GM19455 (cell line): Measurements from ENCODE around the gene SLC25A53.
A peak's percentile ranks its signal among the peaks of the same experiment; 100 is the strongest.

Source experiments
- ATAC-seq: cut with Tn5 transposase; IDR thresholded peaks from one replicate; pipeline ENCODE4 v1.9.1; 2021; ENCODE audit not compliant: unreplicated experiment

SLC25A53 gene, protein sequence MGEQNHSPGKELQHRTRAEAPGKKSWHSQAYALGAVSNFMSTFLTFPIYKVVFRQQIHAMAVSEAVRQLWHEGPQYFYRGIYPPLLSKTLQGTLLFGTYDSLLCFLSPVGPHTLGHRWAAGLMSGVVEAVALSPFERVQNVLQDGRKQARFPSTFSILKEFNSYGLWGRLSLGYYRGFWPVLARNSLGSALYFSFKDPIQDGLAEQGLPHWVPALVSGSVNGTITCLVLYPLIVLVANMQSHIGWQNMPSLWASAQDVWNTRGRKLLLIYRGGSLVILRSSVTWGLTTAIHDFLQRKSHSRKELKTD

DNA sequence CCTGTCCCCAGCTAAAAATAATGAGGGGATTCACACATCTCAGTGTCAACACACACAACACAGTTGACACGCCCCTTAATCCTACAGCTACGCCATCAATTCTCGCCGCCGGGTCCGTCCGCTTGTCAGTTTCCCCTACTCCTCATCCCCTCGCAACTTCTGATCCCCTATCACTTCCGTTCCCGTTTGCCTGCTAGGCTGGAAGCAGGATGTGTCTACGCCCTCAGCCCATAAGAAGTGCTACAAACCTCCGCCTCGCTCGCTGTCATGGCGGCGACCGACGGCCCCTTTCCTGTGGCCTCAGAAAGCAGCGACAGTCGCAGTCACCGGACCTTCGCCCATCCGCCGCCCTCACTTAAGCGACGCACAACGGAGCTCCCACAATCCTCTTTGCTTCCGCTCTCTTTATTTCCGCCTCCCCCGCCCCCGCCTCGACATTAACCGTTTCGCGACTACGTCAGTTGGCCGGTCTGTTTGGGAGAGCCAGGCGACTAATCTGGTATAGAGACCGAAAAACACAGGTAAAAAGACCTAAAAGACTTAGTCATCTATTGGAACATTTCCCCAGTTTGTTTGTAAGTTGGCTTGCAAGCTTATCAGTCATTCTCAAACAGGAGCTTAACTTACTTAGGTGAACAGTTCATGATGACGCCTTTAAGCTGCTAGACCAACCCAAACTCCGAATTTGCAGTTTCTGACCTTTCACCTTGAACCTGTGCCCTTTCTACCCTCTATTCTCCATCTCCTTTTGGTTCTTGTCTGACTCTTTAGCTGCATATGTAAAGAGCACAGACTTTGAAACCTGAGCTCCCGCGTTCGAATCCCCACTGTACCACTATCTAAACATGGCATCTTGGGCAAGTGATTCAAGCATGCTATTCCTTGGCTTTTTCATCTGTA, at the start of gene SLC25A53:
Gene SLC25A53, minus strand, starts transcription at position 380 of the 900 bp plus-strand sequence. CDS start 51,752 bp downstream, outside the sequence.
- peak; percentile 95 for ATAC-seq

DNA sequence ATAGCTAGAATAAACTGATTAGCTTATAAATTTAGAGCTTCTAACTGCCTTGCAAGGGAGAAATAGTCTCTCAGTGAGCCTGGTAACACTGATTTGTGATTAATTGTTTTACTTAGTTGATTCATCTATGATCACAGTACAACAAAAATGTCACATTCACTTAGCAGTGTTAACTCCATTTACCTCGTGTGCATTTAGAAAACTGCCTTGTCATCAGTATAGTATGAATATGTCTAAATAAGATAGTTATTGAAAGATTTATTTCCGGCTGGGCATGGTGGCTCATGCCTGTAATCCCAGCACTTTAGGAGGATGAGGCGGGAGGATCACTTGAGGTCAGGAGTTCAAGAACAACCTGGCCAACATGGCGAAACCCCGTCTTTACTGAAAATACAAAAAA, 48.7 kb upstream of the SLC25A53 start:
- no peak for ATAC-seq

DNA sequence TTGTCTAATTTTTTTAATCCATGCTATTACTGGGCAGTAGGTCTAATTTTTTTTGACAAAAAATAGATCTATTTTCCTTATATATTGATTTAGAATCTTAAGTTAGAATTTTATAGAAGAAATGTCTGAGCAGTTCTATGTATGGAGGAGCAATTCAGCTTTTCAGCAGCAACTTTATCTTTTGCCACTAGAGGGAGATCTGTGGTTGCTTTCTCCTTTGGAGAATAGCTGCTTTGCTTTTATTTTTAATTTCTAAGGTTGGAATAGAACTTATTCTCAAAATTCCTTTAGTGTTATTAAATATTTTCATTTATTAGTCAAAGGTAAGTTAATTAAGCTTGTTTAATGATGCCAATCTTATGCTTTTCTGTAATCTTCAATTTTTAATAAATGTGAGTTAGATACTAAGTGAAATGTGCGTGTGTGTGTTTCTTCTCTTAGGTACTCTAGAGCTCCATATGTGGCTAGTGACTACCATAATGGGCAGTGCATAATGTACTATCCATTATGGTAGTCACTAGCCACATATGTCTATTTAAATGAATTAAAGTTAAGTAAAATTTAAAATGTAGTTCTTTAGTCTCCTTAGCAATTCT, 38.8 kb upstream of the SLC25A53 start:
- ATAC-seq: peak; percentile 63

DNA sequence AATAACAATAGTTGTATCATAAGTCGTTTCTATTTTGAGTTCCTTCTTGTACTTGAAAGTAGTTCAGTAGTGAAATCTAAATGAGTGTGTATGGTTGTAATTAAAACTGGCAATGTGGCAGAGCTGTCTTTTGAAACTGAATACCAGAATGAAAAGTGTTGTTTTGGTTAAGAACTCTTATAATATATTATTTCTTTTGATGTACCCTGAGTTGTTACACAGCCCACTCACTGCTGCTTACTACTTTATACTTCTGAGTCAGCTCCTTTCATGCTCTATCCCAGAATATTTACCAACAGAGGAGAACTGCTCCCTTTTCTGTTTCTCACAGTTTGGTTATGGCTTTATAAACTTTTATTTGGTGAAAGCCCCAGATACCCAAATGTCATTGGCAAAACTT, 38.2 kb upstream of the SLC25A53 start:
- no peak for ATAC-seq

DNA sequence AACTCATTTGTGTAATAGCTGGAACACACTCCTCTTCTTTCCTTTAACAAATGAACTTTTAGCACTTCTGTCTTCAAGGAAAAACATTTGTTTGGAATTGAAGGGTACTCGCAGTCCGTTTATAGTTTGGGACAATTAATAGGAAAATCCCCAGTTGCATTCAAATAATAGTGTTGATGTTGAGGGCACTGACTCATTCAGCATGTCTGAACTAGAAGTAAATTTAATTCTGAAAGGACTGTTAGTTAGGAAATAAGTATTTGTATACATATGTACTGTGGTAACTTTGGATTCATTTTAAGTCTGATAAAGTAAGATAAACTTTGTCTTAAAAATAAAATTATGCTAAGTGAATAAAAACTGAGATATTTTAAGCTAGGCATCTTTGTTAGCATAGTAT, 36.7 kb upstream of the SLC25A53 start:
- no peak for ATAC-seq

DNA sequence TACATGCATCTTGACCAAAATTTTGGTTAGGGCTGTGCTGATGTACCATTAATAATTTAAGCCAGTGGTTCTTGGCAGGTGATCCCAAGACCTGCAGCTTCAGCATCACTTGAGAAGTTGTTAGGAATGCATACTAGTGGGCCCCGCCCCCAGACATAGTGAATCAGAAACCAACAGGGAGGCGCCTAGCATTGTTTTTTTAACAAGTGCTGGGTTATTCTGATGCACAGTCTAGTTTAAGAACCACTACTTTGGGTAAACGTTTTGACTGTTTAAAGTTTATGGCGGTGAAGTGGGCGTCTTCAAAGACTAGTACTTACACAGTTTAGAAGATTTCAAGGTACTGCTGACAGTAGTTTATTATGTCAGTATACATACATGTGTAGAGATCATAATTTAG, 33.0 kb upstream of the SLC25A53 start:
- no peak for ATAC-seq

DNA sequence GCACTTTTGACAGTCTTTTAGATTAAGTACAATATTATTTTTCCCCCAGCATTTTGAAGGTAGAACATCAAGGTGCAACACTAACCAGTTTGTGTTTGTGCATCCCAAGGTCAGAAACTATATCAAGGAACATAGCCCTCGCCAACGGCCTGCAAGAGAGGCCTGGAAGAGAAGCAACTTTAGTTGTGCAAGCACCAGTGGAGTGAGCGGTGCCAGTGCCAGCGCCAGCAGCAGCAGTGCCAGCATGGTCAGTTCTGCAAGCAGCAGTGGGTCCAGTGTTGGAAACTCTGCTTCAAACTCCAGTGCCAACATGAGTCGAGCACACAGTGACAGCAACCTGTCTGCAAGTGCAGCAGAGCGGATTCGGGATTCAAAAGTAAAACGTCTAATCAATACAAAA, 31.1 kb upstream of the SLC25A53 start:
- ATAC-seq: no peak

DNA sequence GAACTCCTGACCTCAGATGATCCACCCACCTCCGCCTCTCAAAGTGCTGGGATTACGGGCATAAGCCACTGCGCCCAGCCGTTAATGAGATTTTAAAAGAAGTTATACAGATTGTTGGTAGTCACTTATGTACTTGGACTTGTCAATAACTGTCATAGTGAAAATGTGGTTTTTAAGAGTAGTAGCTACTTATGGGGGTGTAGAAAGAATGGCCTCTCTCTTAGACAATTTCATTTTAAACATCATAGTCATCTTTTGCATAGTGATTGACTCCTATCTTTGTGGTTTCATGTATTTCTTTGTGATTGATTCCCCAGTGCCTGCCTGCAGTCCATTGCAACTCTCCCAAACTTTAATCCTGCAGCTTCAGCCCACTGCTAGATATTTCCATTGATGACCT, 26.9 kb upstream of the SLC25A53 start:
- no peak for ATAC-seq

DNA sequence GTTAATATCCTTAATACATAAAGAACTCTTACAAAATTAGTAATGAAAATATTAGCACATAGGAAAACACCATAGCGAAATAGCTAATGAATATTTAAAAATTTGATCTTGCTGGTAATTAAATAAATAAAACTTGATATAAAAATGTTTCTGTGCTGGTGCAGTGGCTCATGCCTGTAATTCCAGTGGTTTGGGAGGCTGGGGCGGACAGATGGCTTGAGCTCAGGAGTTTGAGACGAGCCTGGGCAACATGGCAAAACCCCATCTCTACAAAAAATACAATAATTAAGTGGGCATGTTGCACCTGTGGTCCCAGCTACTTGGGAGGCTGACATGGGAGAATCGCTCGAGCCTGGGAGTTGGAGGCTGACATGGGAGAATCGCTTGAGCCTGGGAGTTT, 17.0 kb upstream of the SLC25A53 start:
- no peak for ATAC-seq

DNA sequence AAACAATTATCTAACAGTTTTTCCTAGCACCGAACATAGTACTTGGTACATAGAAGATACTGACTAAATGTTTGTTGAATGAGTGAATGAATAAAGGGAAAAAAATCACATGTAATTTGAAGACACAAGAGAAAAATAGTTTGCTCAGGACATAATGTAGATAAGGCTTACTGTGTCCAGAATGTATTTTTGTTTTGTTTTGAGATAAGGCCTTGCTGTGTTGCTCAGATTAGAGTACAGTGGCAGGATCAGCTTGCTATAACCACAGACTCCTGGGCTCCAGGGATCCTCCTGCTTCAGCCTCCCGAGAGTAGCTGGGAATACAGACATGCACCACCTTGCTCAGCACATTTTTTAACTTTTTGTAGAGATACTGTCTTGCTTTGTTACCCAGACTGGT, 16.0 kb upstream of the SLC25A53 start:
- no peak for ATAC-seq

DNA sequence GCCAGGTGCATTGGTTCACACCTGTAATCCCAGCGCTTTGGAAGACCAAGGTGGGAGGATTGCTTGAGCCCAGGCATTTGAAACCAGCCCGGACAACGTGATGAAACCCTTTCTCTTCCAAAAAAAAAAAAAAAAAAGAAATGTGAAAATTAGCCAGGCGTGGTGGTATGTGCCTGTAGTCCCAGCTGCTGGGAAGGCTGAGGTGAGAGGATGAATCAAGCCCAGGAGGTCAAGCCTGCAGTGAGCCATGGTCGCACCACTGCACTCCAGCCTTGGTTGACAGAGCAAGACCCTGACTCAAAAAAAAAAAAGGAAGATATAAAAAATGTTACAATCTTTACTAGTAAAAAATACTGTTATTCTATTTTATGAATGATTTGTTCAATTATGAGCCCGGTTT, 15.3 kb upstream of the SLC25A53 start:
- no peak for ATAC-seq

DNA sequence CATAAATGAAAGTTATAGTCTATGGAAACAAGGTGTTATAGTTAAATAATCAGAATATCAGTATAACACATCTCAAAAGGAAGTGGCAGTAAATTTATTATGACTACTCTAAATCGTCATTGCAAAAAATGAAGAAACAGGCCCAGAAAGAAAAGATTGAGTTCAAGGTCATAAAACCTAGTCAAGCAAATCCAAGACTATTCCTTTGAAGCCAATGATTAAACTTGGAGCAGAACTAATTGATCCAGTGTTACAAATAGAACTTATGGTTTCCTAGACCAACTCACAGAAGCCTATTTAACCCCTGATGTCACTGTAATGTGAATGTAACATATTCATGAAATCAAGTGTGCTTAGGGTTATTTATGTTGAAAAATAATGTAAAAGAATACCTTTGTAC, 11.3 kb upstream of the SLC25A53 start:
- ATAC-seq: no peak

DNA sequence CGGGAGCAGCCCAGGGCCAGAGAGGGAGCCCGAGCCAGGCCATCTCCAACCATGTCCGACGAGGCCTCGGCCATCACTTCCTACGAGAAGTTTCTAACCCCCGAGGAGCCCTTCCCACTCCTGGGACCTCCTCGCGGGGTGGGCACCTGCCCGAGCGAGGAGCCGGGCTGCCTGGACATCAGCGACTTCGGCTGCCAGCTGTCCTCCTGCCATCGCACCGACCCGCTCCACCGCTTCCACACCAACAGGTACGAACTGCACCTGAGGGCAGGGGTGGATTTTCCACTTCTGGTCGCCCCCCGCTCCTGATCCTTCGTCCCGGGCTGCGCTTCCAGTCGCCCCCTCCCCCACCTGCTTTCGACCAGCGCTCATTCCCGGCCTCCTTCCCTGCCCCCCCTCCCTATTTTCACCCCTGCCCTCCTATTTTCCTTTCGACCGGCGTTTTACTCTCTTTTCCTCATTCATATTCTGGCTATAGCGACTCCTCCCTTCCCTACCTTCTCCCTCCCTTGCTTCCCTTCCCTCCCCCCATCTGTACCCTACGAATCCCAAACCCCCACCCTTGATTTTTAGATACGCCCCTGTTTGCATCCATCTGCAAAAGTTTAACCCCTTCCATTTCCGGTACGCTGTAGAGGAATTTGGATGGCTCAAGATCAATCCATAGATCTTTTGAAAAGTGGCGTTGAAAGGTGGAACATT, 10.1 kb upstream of the SLC25A53 start:
- no peak for ATAC-seq

DNA sequence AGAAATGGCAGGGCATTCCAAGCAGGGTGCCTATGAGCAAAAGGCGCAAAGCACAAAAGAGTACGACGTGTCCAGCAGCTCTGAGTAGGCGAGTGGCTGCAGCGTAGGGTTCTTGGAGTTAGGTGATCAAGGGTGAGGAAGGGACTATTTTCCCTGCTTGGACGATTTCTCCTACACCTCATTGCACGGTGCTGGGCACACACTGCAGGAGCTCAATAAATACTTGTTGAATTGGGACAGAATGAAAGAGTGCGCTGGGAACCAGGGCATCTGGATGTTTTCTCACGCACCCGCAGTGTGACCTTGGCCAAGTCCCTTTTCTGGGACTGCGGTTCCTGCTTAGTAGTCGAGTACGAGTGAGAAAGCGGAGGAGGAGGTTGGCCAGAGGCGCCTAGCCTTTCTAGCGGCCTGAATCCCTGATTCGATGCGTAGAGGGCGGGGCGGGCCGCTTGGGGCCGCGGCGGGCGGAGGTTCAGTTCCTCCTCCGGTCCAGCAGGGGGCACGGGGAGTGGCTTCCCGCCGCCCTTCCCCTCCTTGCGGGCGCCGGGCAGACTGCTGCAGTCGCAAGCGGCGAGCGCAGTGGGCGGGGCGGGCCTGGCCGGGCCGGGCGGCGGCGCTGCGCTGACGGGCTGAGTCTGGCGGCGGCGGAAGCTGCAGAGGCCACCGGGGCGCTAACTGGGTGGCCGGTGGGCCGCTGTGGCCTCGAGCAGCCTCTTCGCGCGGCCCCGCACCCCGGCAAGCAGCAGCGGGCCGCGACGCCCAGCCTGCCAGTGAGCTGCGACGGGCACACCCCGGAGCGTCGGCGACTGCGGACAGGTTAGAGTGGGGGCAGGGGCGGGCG, 9.3 kb upstream of the SLC25A53 start, which contains the start of gene FAM199X:
Gene FAM199X, plus strand, starts transcription at position 560 of the 841 bp plus-strand sequence. CDS start 333 bp downstream, outside the sequence.
- ATAC-seq: peak; percentile 95

DNA sequence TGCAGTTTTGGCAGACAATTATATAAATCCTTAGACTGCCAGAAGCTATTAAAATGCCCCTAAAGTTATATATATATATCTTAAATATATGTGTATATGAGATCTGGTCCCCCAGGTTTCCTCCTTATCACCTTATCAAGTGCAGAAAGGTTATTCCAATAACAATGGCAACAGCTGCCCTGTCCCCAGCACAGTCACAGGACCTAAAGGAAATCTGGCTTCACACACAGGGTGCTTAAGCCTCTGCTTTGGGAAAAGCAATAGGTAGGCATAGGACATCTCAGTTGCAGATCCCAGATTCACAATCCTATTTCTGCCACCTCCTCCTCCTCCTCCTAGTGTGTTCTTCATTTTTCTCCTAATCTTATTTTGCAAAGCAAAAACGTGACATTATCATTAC, 5.8 kb downstream of the SLC25A53 start:
- ATAC-seq: no peak

DNA sequence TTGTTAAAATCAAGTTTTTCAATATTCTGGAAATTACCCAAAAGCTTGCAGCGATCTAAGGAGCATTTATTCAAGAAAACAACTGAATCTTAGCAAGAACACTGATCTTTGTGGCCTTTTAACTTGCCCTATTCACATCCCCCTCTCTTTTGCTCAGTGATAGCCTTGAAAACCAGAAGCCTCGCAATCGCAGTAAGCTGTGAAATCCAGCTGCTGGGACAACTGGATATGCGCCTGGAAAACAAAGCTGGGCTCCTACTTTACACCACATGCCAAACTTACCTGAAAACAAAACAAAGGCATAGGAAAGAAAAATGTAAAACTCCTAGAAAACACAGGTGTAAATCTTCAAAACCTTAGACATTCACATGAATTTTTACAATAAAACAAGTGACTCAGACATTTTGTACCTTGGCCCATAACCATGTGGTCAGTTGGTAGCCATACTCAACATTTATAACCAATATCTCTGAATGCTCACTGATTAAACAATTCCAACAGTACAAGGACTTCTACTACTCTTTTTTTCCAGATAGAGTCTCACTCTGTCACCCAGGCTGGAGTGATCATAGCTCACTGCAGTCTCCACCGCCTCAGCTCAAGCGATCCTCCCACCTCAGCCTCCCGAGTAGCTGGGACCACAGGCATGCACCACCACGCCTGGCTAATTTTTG, 15.6 kb downstream of the SLC25A53 start:
- no peak for ATAC-seq

DNA sequence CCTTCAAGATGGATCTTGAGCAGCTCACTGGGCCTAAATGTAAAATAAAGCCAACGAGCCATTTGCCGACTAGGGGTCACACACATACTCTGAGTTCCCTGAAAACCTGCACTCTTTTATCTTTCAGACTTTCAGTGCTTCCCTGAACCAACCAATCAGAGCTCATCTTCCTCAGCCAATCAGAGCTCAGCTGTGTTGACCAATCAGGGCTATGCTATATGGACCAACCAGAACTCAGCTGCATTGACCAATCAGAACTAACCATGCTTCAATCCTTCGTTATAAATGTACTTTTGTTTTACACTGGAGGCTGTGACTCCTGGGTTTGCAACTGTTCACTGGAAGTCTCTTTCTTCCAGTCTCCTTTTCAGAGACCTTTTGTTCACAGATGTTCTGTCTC, 19.3 kb downstream of the SLC25A53 start:
- ATAC-seq: no peak

DNA sequence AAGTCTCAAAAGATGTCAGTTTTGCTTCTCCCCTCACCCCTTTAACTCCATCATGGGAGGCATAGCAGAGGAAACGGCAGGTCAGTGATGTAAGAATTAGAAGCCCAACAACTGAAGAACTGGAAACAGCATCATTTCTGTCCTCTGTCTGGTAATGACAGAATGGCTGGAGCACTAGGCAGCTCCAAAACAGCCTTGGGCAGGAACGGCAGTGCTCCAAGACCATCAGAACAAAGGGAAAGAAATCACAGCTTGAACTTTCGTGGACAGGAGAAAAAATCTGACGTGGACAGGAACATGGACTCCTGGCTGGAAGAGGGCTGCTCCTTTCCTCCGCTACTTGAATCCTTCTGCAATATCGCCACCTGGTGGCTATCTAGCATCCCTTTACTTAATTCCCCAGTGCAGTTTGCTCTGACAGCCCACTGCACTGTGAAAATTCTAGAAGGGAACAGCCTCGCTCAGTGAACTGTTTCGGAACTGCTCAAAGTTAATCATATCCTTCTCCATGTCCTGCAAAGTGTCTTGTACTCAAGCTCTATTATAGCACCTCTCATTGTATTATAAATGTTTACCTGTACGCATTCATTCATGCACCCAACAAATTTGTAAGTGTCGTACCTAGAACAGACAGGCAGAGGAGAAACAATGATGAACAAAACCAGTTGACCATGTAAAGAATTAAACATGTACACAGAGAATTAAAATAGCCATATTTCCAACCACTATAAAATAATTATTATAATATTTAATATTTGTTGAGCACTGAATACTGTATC, 20.4 kb downstream of the SLC25A53 start:
- ATAC-seq: peak; percentile 75

DNA sequence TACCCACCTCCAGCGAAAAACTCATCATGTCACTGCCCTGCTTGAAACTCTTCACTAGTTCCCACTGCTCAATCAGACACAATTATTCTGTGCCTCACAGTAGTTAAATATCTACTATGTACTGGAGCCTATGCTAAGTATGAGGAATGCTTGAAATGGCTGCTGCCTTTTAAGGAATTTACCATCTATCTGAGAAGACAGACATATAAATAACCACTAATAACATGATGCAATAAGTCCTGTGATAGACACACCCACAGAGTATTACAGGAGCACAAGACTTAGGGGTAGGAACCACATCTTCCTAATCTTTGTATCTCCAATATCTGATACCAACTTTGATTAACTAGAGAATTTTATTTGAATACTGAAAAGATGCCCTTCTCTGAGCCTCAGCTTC, 21.1 kb downstream of the SLC25A53 start:
- ATAC-seq: no peak
